SU-DHL-6 (cell line): ENCODE data around the gene TIAM2.

Experiments
- CTCF ChIP-seq: fragments of 200-600 bp; sonication (generic); IDR thresholded peaks from one replicate; pipeline ENCODE4 v1.5.1; 2017; ENCODE audit warnings: antibody characterized with exemption, mild to moderate bottlenecking, low read length, moderate library complexity; ENCODE audit not compliant: insufficient read depth, poor library complexity, severe bottlenecking
- EZH2phosphoT487 ChIP-seq: fragments of 200-600 bp; sonication (generic), shearing (Covaris generic); conservative IDR thresholded peaks from 2 replicates; pipeline ENCODE4 v1.6.1; 2018; ENCODE audit warnings: mild to moderate bottlenecking, antibody characterized with exemption, low read length, moderate library complexity, mixed read lengths

GRCh38 chr6:155297669-155298068 is 302.6 kb downstream of the TIAM2 start:
- TF ChIP-seq CTCF (no peak), EZH2phosphoT487 (no peak)
